ENCODE data around the gene PPP4R4. TPM values are rescaled to one million over a fixed set of nuclear protein-coding genes. Genes with fewer than 3 reads are reported as not detected.

Gene PPP4R4
- total RNA-seq, 1 experiment from 2014 or later = 5.5 TPM

- H3K4me2 ChIP-seq (ENCODE audit: low read length) = no peak overlapping the region
- no TSS peak for BruUV-seq (replicated peaks)
- RAD21 ChIA-PET (ENCODE audit: low non-redundant PET in 1 of 2, low total read pairs in 2 of 2, uncharacterized antibody in 2 of 2, unreplicated experiment in 2 of 2) = no interaction called here
- peaks cover 3 to 14% of the 10 kb centered on the region in 2 experiments; a peak in 3 of 4 replicates for H3K4me1 ChIP-seq (ENCODE audit: control insufficient read depth in 1 of 2, insufficient read depth in 2 of 2, low read length in 2 of 2)
- TF ChIP-seq REST (IDR thresholded peaks at IDR 0.05; ENCODE audit: low read depth) (no peak), SP1 (IDR thresholded peaks at IDR 0.05; ENCODE audit: low read depth) (no peak), CEBPB (IDR thresholded peaks at IDR 0.05; ENCODE audit: low read depth) (no peak), TCF7L2 (IDR thresholded peaks at IDR 0.05; ENCODE audit: borderline replicate concordance, extremely low read depth, insufficient read depth, insufficient read length) (no peak), ELF1 (IDR thresholded peaks at IDR 0.05; ENCODE audit: borderline replicate concordance, low read depth) (no peak), ZFX (IDR thresholded peaks at IDR 0.05) (no peak)
- H3K9me2 ChIP-seq (ENCODE audit: insufficient read depth) = no peaks in the 10 kb centered on the region
- no peak overlapping the region for H3K27ac ChIP-seq (ENCODE audit: low read depth, low read length)
- H3K79me2 ChIP-seq (ENCODE audit: insufficient read depth, low read length) = no peaks in the 10 kb centered on the region
- no peaks in the 10 kb centered on the region for H4K20me1 ChIP-seq (ENCODE audit: insufficient read depth)
- H3K27me3 ChIP-seq (ENCODE audit: insufficient read depth, low read length) = no peaks in the 10 kb centered on the region
- CTCF ChIA-PET = no interaction called here
- ATAC-seq (no peak), DNase-seq (ENCODE audit: low read depth, low spot score) (no peak)
- H3K9ac ChIP-seq (ENCODE audit: low read length) = no peak overlapping the region
- no peak overlapping the region for H2AFZ ChIP-seq (ENCODE audit: low read depth, low read length, poor library complexity, severe bottlenecking)
- POLR2A ChIA-PET = interaction anchor here (1.1 kb wide), 1 partner anchor 27 kb away, joined by 4 read pairs; no protein-coding TSS in a partner anchor
- H3K4me3 ChIP-seq (replicated peaks in 1 of 2; ENCODE audit: low read depth in 1 of 2, low read length in 2 of 2) = no peak overlapping the region
- intact Hi-C loops (cut with micrococcal nuclease) = no loop called here
- no peaks in the 10 kb centered on the region for H3K36me3 ChIP-seq (ENCODE audit: control insufficient read depth in 1 of 2, insufficient read depth in 2 of 2, low read length in 2 of 2)
- H3K9me3 ChIP-seq (ENCODE audit: control insufficient read depth in 1 of 2, insufficient read depth in 1 of 2, low read depth in 1 of 2, low read length in 2 of 2) = no peaks in the 10 kb centered on the region
Measured at GRCh38 chr14:94172545-94172944, 1.6 kb upstream of the PPP4R4 start.
